Endothelial cell of umbilical vein (primary cell): ENCODE results near the gene SERPINF2. TPM values are rescaled to one million over a fixed set of nuclear protein-coding genes. Genes with fewer than 3 reads are reported as not detected.

Experiments used
- BruUV-seq: library from RNA; stranded (reverse); fragments of 400-500 nt; replicated peaks from 2 replicates; lab custom pipeline; 2021; lab: Mats Ljungman, UMichigan
- CTCF ChIA-PET: fragments of 300-600, 350-600 bp; sonication (Branson Sonifier 250); formaldehyde crosslinking; loops from one replicate; lab custom pipeline; 2021; ENCODE audit warnings: antibody characterized with exemption, inconsistent platforms; lab: Charles Lee
- POLR2A ChIA-PET: fragments of 300-600, 350-600 bp; sonication (Branson Sonifier 250); formaldehyde crosslinking; loops from one replicate; lab custom pipeline; 2021; ENCODE audit warnings: antibody characterized with exemption, inconsistent platforms; lab: Charles Lee
- DNase-seq: peaks from one replicate; pipeline ENCODE4 v3.0.0-alpha.2; 2011; ENCODE audit warnings: low read depth, low spot score
- FAIRE-seq: peaks from 2 replicates; lab custom pipeline; 2011; peaks lifted over from hg19 to GRCh38; lab: Jason Lieb, UNC
- H2AFZ ChIP-seq: 2 replicates; pipeline ENCODE4 v1.6.0; 2012; ENCODE audit warnings: low read depth, low read length, control low read depth, inconsistent platforms
- H3K27ac ChIP-seq: 2 replicates; pipeline ENCODE4 v1.5.1; 2011; ENCODE audit warnings: low read depth, mild to moderate bottlenecking, control low read depth, low read length, moderate library complexity; ENCODE audit not compliant: insufficient read depth
- H3K27me3 ChIP-seq, 2 experiments: 2 replicates each; pipeline versions ENCODE4 v1.6.0 to v1.6.1; 2011; ENCODE audit warnings: low read length in 2 of 2, mixed read lengths in 1 of 2; ENCODE audit not compliant: control insufficient read depth in 2 of 2, insufficient read depth in 2 of 2
- H3K36me3 ChIP-seq, 2 experiments: 2 replicates in 1 of 2; 3 replicates in 1 of 2; pipeline ENCODE4 v1.5.1; 2011; ENCODE audit warnings: low read length in 2 of 2, mild to moderate bottlenecking in 1 of 2, moderate library complexity in 1 of 2; ENCODE audit not compliant: control insufficient read depth in 2 of 2, insufficient read depth in 2 of 2; ENCODE audit errors: extremely low read depth in 1 of 2
- H3K4me1 ChIP-seq: 3 replicates; pipeline ENCODE4 v1.5.1; 2011; ENCODE audit warnings: mild to moderate bottlenecking, low read length; ENCODE audit not compliant: control insufficient read depth, insufficient read depth; ENCODE audit errors: extremely low read depth
- H3K4me2 ChIP-seq: 2 replicates; pipeline ENCODE4 v1.6.1; 2011; ENCODE audit warnings: low read length, control low read depth, mixed read lengths; ENCODE audit not compliant: insufficient read depth
- H3K4me3 ChIP-seq, 3 experiments: fragments of 200-600 bp in 1 of 3; sonication (generic), shearing (Covaris generic) in 1 of 3; replicated peaks in 1 of 3; 2 replicates each; pipeline ENCODE4 v1.5.1; 2011 to 2016; ENCODE audit warnings: control low read depth in 3 of 3, low read length in 3 of 3, mild to moderate bottlenecking in 2 of 3, inconsistent platforms in 1 of 3, low read depth in 1 of 3, moderate library complexity in 1 of 3; ENCODE audit not compliant: insufficient read depth in 1 of 3
- H3K79me2 ChIP-seq: 2 replicates; pipeline ENCODE4 v1.6.0; 2012; ENCODE audit warnings: low read length, inconsistent platforms; ENCODE audit not compliant: control insufficient read depth, insufficient read depth
- H3K9ac ChIP-seq: replicated peaks from 2 replicates; pipeline ENCODE3; 2011; ENCODE audit warnings: low read length, control low read depth; ENCODE audit not compliant: insufficient read depth; ENCODE audit errors: extremely low read depth
- H3K9me1 ChIP-seq: replicated peaks from 3 replicates; pipeline ENCODE4 v1.6.0; 2011; ENCODE audit warnings: mild to moderate bottlenecking, low read length; ENCODE audit not compliant: control insufficient read depth, insufficient read depth; ENCODE audit errors: extremely low read depth
- H3K9me3 ChIP-seq: replicated peaks from 2 replicates; pipeline ENCODE4 v1.5.1; 2012; ENCODE audit warnings: low read length, inconsistent platforms; ENCODE audit not compliant: control insufficient read depth, insufficient read depth
- H4K20me1 ChIP-seq: replicated peaks from 2 replicates; pipeline ENCODE3; 2011; ENCODE audit warnings: mild to moderate bottlenecking, low read length; ENCODE audit not compliant: control insufficient read depth, insufficient read depth; ENCODE audit errors: extremely low read depth
- CTCF ChIP-seq, 2 donors: IDR thresholded peaks; 1 replicate in 1 of 2; 2 replicates in 1 of 2; pipeline ENCODE4 v1.5.1; 2011; ENCODE audit warnings: low read length in 2 of 2, mild to moderate bottlenecking in 2 of 2, moderate library complexity in 2 of 2, control low read depth in 1 of 2, inconsistent platforms in 1 of 2, low read depth in 1 of 2; ENCODE audit not compliant: insufficient read depth in 1 of 2; ENCODE audit errors: extremely low read depth in 1 of 2
- EZH2 ChIP-seq: IDR thresholded peaks from 2 replicates; pipeline ENCODE4 v1.6.1; 2012; ENCODE audit warnings: borderline replicate concordance, low read depth, mild to moderate bottlenecking, moderate library complexity, low read length, inconsistent platforms; ENCODE audit not compliant: severe bottlenecking
- FOS ChIP-seq: IDR thresholded peaks from 2 replicates; pipeline ENCODE4 v1.6.1; 2011; ENCODE audit warnings: mild to moderate bottlenecking, low read length, moderate library complexity, borderline replicate concordance; ENCODE audit not compliant: insufficient read depth
- GATA2 ChIP-seq: IDR thresholded peaks from 2 replicates; pipeline ENCODE4 v1.7.0; 2011; ENCODE audit warnings: low read depth, mild to moderate bottlenecking, moderate library complexity, mixed read lengths, low read length; ENCODE audit not compliant: insufficient read length, insufficient read depth
- JUN ChIP-seq: IDR thresholded peaks from 2 replicates; pipeline ENCODE4 v1.6.1; 2011; ENCODE audit warnings: borderline replicate concordance, low read depth; ENCODE audit not compliant: insufficient read length, insufficient read depth
- MAX ChIP-seq: IDR thresholded peaks from 2 replicates; pipeline ENCODE4 v1.6.1; 2011; ENCODE audit not compliant: insufficient read depth, insufficient read length
- MYC ChIP-seq: IDR thresholded peaks from one replicate; pipeline ENCODE4 v1.6.1; 2011; ENCODE audit warnings: mild to moderate bottlenecking, low read depth, low read length
- POLR2A ChIP-seq: IDR thresholded peaks from 2 replicates; pipeline ENCODE4 v1.6.1; 2012; ENCODE audit warnings: low read depth, mild to moderate bottlenecking, control low read depth, low read length
- POLR2AphosphoS5 ChIP-seq: IDR thresholded peaks from 2 replicates; pipeline ENCODE4 v1.6.1; 2012; ENCODE audit warnings: low read depth, mild to moderate bottlenecking, control low read depth, low read length, moderate library complexity; ENCODE audit not compliant: insufficient read depth
- dilution Hi-C: fragments of 300-500 bp; cut with MboI; formaldehyde crosslinking; loops from one replicate; pipeline ENCODE4 v1.15.0; 2019; ENCODE audit warnings: low sequenced_read_pairs; ENCODE audit not compliant: extremely low pct_ligation_motif_present
- intact Hi-C: fragments of 100-400 bp; cut with micrococcal nuclease; formaldehyde crosslinking; loops from one replicate; pipeline ENCODE4 v1.10.0; 2022
- polyA plus RNA-seq, 4 experiments: library from polyadenylated mRNA; depleted of rRNA in 3 of 4; stranded (reverse) in 3 of 4; unstranded in 1 of 4; fragments of >200 nt; gene quantifications; 2 replicates each; pipeline versions ENCODE4 v1.2.1 to v1.2.3, GENCODE V29; 2011 to 2012; ENCODE audit warnings: missing spikeins in 1 of 4
- total RNA-seq: library from RNA; stranded (reverse); gene quantifications from 2 replicates; pipeline ENCODE4 v1.2.3, GENCODE V29; 2021

SERPINF2 gene
- total and polyA plus RNA-seq, 2 donors (not counting 3 experiments of a cell fraction or from before 2014, with no cell fraction given), result 0.03 TPM; not detected in 1

- no TSS peak for BruUV-seq
- no peaks in the 10 kb centered on the region for H3K4me1 ChIP-seq
- no peaks in the 10 kb centered on the region for H3K9me3 ChIP-seq
- POLR2A ChIA-PET, result no interaction called here
- no peak for TF ChIP-seq POLR2A
- no peak for TF ChIP-seq FOS
- no peak for TF ChIP-seq MYC
- H3K27ac ChIP-seq, result no peak overlapping the region
- H3K36me3 ChIP-seq, result peaks cover 0 to 5% of the 10 kb centered on the region in 2 experiments
- H2AFZ ChIP-seq, result no peak overlapping the region
- CTCF ChIA-PET, result interaction anchor here (0.7 to 2.6 kb wide), 2 partner anchors 11 to 52 kb away, joined by 5 to 9 read pairs; no protein-coding TSS in a partner anchor
- no peak overlapping the region for H3K9ac ChIP-seq
- no peaks in the 10 kb centered on the region for H4K20me1 ChIP-seq
- FAIRE-seq (no peak), DNase-seq (no peak)
- no peaks in the 10 kb centered on the region for H3K79me2 ChIP-seq
- intact Hi-C loops, result no loop called here
- no peak overlapping the region for H3K4me2 ChIP-seq
- dilution Hi-C loops, result no loop called here
- H3K9me1 ChIP-seq, result no peaks in the 10 kb centered on the region
- no peak overlapping the region for H3K4me3 ChIP-seq
- H3K27me3 ChIP-seq, result no peaks in the 10 kb centered on the region
These were observed 10.3 kb upstream of the SERPINF2 start for GRCh38 chr17:1732241-1732832.

GRCh38 chr17:1732833-1733321, 9.8 kb upstream of the SERPINF2 start:
- POLR2A ChIA-PET, result no interaction called here
- no peak overlapping the region for H2AFZ ChIP-seq
- H3K9me1 ChIP-seq, result no peaks in the 10 kb centered on the region
- TF ChIP-seq JUN (no peak), POLR2A (no peak), FOS (no peak), MYC (no peak), POLR2AphosphoS5 (no peak), MAX (no peak), CTCF (IDR thresholded peaks at IDR 0.05; ENCODE audit: extremely low read depth in 1 of 2, insufficient read depth in 1 of 2, low read depth in 1 of 2, low read length in 2 of 2) (no peak), EZH2 (no peak), GATA2 (no peak)
- no peaks in the 10 kb centered on the region for H3K79me2 ChIP-seq
- no peak overlapping the region for H3K4me3 ChIP-seq
- intact Hi-C loops, result no loop called here
- CTCF ChIA-PET, result interaction anchor here (0.7 kb wide), 1 partner anchor 11 kb away, joined by 5 read pairs; no protein-coding TSS in a partner anchor
- FAIRE-seq, result no peak
- H3K27ac ChIP-seq, result no peak overlapping the region
- no peaks in the 10 kb centered on the region for H3K27me3 ChIP-seq
- no peaks in the 10 kb centered on the region for H3K4me1 ChIP-seq
- no peak for DNase-seq
- H3K36me3 ChIP-seq, result peaks cover 0 to 6% of the 10 kb centered on the region in 2 experiments
- BruUV-seq, result no TSS peak
- H3K9me3 ChIP-seq, result no peaks in the 10 kb centered on the region
- H3K4me2 ChIP-seq, result no peak overlapping the region
- no peak overlapping the region for H3K9ac ChIP-seq
- dilution Hi-C loops, result no loop called here
- H4K20me1 ChIP-seq, result no peaks in the 10 kb centered on the region
